Activated T-cell treated with anti-CD3 and anti-CD28 coated beads, Interleukin-2, amount 50 U/mL, for 1 hour (primary cell): ENCODE measurements around the gene PIK3C3.
"Not testable (repeated sequence)": the region's sequence is repeated elsewhere in the genome, so short reads cannot be mapped to it uniquely, and the experiment has no call there.

Source experiments
- DNase-seq: peaks from one replicate; pipeline ENCODE4 v3.0.0-alpha.2; 2020

The PIK3C3 gene

GRCh38 chr18:42025974-42026625, 71.1 kb downstream of the PIK3C3 start:
- DNase-seq, result no peak

DNA sequence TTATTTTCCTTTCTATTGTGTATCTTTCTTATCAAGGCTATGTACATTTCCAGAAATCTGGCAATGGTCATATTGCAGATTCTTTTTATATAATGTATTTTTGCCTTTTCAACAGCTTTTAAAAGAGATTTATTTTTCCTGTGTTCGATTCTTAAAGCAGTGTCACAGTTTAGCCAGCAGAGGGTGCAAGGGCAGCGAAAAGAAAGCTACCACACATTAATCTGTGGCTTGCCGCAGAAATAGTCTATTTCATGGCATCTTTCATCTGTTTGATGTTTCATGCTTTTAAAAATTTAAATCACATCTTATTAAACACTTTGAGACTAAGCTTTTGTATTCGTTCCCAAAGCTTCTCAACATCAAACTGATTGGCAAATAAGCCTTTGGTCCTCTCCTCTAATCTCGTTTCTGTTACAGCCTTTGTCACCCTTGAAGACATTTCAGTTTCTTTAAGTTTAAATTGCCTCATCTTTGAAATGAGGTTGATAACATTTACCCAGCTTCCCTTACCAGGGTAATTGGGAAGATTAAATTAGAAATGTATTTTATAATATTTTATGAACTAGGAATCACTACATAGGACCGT, 73.3 kb downstream of the PIK3C3 start:
- no peak for DNase-seq

GRCh38 chr18:42029092-42029491, 74.1 kb downstream of the PIK3C3 start:
- no peak for DNase-seq

DNA sequence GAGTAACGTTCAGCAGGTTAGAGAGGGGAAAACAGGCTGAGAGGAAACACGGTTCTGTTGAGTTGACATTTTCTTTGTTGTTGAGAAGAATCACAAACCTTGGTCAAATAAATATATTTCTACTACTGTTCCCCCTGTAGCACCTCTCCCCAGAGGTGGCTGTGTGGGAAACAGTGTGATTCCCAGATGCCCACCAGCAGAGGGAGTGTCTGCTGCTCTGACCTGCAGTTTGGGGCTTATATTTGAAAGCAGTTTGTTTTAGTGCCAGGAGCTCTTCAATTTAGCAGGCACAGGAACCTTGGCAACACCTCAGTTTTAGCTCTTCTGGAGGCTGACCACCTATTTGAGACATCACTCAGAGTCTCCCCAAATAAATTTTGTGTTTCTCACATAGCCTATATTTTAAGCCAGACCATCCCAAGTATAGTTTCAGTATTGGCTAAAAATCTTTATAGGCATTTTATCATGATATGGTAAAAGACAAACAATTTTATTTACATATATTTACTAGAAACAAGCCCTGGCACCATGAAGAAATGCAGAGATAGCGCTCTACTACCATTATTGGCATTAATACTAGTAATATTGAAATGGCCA, 75.7 kb downstream of the PIK3C3 start:
- DNase-seq, result no peak

DNA sequence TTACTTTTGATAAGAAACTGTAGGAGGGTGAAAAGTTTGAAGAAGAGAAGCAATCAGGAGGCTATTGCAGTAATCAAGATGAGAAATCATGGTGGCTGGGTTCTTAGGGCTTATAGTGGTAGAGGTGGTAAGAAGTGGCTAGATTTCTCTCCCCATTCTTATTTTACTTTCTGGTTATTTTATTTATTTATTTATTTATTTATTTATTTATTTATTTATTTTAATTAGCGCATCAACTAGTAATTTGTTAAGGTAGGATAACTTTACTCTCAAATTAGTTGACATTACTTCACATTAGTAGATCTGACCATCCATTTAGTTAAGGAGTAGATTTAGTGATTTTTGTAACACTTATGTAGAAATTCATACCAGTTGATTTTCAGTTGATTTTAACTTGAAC, 77.4 kb downstream of the PIK3C3 start:
- no peak for DNase-seq

GRCh38 chr18:42033137-42033810, 78.2 kb downstream of the PIK3C3 start:
- no peak for DNase-seq

GRCh38 chr18:42038936-42039335, 83.9 kb downstream of the PIK3C3 start:
- no peak for DNase-seq

DNA sequence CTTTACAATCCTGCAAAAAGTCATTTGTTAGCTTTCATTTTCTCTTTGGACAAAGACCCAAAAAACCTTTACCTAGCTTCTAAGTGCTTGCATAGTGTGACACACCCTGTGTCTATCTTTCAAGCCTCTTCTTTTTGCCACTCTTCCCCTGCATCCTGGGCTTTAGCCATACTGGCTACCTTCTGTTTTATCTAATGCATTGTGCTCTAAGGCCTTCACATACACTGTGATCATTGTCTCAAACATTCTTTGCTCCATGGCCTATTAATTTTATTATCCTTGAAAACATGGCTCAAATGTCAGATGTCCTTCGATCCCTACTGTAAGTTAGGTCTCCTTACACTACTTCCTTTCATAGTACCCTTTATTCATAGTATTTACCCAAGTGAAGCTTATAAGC, 84.4 kb downstream of the PIK3C3 start:
- no peak for DNase-seq

GRCh38 chr18:42041793-42042192, 86.8 kb downstream of the PIK3C3 start:
- DNase-seq, result no peak

DNA sequence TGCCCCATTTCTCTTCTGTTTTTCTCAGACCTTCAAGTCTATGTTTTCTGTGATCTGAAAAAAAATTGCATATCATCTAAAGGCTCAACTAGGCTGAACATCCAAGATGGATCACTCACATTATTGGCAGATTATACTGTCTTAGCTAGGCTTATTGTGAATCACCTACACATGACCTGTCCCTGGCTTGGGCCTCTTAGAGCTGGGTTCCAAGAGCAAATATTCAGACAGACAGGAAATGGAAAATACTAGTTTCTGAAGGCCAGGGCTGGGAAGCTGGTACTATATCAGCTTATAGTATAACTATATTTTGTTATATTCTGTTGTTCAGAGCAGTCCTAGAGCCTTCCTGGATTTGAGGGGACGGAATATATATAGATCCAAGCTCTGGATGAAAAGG, 90.3 kb downstream of the PIK3C3 start:
- no peak for DNase-seq

DNA sequence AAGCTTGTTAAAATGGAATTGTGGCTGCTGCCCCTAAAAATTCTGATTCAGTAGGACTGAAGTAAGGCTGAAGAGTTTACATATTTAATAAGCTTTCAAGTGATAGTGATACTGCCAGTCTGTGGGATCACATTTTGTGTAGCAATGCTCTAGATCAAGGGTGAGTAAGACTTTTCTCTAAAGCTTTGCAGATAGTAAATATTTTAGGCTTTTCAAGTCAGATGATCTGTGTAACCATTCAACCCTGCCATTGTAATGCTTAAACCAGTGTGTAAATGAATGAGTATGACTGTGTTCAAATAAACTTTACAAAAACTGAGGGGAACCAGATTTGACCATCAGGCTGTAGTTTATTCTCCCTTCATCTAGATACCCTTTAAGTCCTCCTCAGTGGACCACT, 92.7 kb downstream of the PIK3C3 start:
- DNase-seq, result no peak

- DNase-seq, result no peak
These were observed 93.1 kb downstream of the PIK3C3 start for GRCh38 chr18:42048158-42048557.

GRCh38 chr18:42049536-42049935, 94.5 kb downstream of the PIK3C3 start:
- DNase-seq, result not testable (repeated sequence)

- no peak for DNase-seq
These were observed 96.4 kb downstream of the PIK3C3 start for GRCh38 chr18:42051411-42051810.

- DNase-seq, result no peak
These were observed 97.2 kb downstream of the PIK3C3 start for GRCh38 chr18:42052122-42052708.

- DNase-seq, result peak; percentile 38
These were observed 98.3 kb downstream of the PIK3C3 start for GRCh38 chr18:42053188-42053781.

DNA sequence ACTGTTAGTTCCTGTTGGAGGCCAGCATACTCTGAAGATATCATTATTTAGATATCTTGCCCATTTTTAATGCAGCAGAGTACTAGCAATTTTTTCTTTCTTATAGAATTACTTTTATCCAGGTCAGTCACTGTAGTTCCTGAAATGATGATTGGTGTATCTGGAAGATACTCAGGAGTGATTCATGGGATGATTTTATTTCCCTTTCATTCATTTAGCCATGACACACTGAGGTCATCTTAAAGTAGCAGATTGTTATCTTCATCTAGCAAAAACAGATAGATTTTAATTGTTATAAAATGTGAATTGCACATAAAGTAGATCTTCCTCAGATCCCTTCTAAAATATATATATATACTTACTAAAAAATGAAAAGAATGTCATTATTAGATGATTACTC, 109.1 kb downstream of the PIK3C3 start:
- no peak for DNase-seq

GRCh38 chr18:42067518-42067917, 112.5 kb downstream of the PIK3C3 start:
- DNase-seq, result no peak

DNA sequence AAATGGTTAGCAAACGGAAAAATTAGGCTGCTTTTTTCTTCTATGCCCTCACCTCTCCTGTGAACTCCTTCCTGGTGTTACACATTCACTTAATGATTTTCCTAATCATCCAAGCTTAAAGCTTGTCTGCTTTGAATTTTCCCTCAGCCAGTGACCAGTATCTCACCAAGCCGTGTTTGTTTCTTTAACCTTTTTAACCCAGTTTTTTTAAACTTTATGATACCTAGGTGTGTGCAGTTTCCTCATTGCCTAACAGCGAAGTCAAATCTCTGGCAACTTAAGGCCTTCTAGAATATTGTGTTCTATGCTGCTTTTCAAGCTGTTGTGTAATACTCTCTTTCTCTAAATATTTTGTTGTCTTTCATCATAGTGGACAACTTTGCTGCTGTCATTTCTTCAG, 113.0 kb downstream of the PIK3C3 start:
- no peak for DNase-seq

GRCh38 chr18:42069036-42069435, 114.0 kb downstream of the PIK3C3 start:
- no peak for DNase-seq

DNA sequence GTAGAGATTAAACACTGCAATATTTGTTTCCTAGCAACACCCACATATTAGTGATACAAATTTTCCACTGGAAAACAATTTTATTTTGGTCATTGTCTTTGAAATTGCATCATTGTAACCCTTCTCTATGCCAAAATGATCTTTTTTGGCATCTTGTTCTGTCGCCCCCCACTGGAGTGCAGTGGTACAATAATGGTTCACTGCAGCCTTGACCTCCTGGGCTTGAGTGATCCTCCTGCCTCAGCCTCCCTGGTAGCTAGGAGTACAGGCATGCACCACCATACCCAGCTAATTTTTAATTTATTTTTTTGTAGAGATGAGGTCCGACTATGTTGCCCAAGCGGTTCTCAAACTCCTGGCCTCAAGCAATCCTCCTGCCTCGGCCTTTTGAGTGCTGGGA, 117.4 kb downstream of the PIK3C3 start:
- no peak for DNase-seq

- DNase-seq, result no peak
These were observed 119.7 kb downstream of the PIK3C3 start for GRCh38 chr18:42074704-42075103.

DNA sequence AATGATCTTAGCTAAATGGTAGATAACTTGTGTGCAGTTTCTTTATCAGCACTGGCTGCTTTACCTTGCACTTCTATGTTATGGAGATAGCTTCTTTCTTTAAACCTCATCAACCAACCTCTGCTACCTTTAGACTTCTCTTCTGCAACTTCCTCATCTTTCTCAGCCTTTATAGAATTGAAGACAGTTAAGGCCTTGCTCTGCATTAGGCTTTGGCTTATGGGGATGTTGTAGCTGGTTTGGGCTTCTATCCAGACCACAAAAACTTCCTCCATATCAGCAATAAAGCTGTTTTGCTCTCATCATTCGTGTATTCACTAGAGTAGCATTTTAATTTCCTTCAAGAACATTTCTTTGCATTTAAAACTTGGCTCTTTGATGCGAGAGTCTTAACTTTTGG, 123.7 kb downstream of the PIK3C3 start:
- DNase-seq, result no peak
